T-cell (primary cell): ENCODE data around the gene CDX1. TPM values are rescaled to one million over a fixed set of nuclear protein-coding genes. Genes with fewer than 3 reads are reported as not detected.

Experiments used
- ATAC-seq, 4 experiments: fragments of 200-7000 bp in 3 of 4; fragments of 150-1000 bp in 1 of 4; cut with Tn5 transposase; replicated peaks in 1 of 4; 1 replicate in 3 of 4; 2 replicates in 1 of 4; pipeline ENCODE4 v1.10.0; 2021; ENCODE audit warnings: moderate library complexity in 3 of 4, mild to moderate bottlenecking in 2 of 4, moderate number of reproducible peaks in 1 of 4
- CTCF ChIA-PET, 2 donors: fragments of 300-600 bp; sonication (Branson Sonifier 250); formaldehyde crosslinking; loops; one replicate each; lab custom pipeline; 2022; ENCODE audit warnings: antibody characterized with exemption in 2 of 2; lab: Charles Lee
- POLR2A ChIA-PET, 2 donors: fragments of 300-600 bp; sonication (Branson Sonifier 250); formaldehyde crosslinking; loops; one replicate each; lab custom pipeline; 2022; ENCODE audit warnings: antibody characterized with exemption in 2 of 2; lab: Charles Lee
- DNase-seq, 35 experiments: peaks; one replicate each; pipeline versions ENCODE4 v3.0.0 to v3.0.0-alpha.2; 2013 to 2023
- H3K27ac ChIP-seq: one replicate; pipeline ENCODE4 v1.5.1; 2013; ENCODE audit warnings: low read length
- H3K27me3 ChIP-seq, 2 experiments: replicated peaks in 1 of 2; 1 replicate in 1 of 2; 2 replicates in 1 of 2; pipeline versions ENCODE4 v1.6.1 to v1.7.0; 2013; ENCODE audit warnings: low read length in 1 of 2, mixed read lengths in 1 of 2; ENCODE audit not compliant: control insufficient read depth in 2 of 2, insufficient read depth in 2 of 2; ENCODE audit errors: extremely low read depth in 1 of 2
- H3K36me3 ChIP-seq, 2 donors: 1 replicate in 1 of 2; 2 replicates in 1 of 2; pipeline versions ENCODE4 v1.6.1 to v1.7.0; 2013; ENCODE audit warnings: low read length in 1 of 2; ENCODE audit not compliant: control insufficient read depth in 2 of 2, insufficient read depth in 1 of 2; ENCODE audit errors: extremely low read depth in 1 of 2
- H3K4me1 ChIP-seq, 2 experiments: 1 replicate in 1 of 2; 2 replicates in 1 of 2; pipeline versions ENCODE4 v1.6.1 to v1.7.0; 2013; ENCODE audit warnings: low read length in 2 of 2, mixed read lengths in 1 of 2; ENCODE audit not compliant: insufficient read depth in 2 of 2, control insufficient read depth in 1 of 2; ENCODE audit errors: extremely low read depth in 1 of 2
- H3K4me3 ChIP-seq, 2 donors: 1 replicate in 1 of 2; 2 replicates in 1 of 2; pipeline versions ENCODE4 v1.5.1 to v1.7.0; 2013; ENCODE audit warnings: mild to moderate bottlenecking in 2 of 2, low read length in 1 of 2, moderate library complexity in 1 of 2; ENCODE audit not compliant: control insufficient read depth in 1 of 2; ENCODE audit errors: extremely low read depth in 1 of 2
- H3K9me3 ChIP-seq: 2 replicates; pipeline ENCODE4 v1.7.0; 2013
- H3K27ac Mint-ChIP-seq, 2 donors: one replicate each; pipeline ENCODE4 v1.8.0; 2020 to 2021; ENCODE audit warnings: mild to moderate bottlenecking in 2 of 2, mixed read lengths in 2 of 2
- H3K27me3 Mint-ChIP-seq, 2 donors: one replicate each; pipeline ENCODE4 v1.8.0; 2021 to 2022; ENCODE audit warnings: mixed read lengths in 2 of 2
- H3K36me3 Mint-ChIP-seq: one replicate; pipeline ENCODE4 v1.8.0; 2021; ENCODE audit warnings: mixed read lengths
- H3K4me1 Mint-ChIP-seq, 3 donors: one replicate each; pipeline ENCODE4 v1.8.0; 2020 to 2022; ENCODE audit warnings: mixed read lengths in 3 of 3, mild to moderate bottlenecking in 1 of 3
- H3K4me3 Mint-ChIP-seq, 3 donors: one replicate each; pipeline ENCODE4 v1.8.0; 2020 to 2022; ENCODE audit warnings: mild to moderate bottlenecking in 3 of 3, mixed read lengths in 3 of 3, moderate library complexity in 3 of 3
- H3K9me3 Mint-ChIP-seq, 3 donors: one replicate each; pipeline ENCODE4 v1.8.0; 2020 to 2022; ENCODE audit warnings: mixed read lengths in 3 of 3
- WGBS: methylation state at CpG from one replicate; pipeline ENCODE4 v1.1.5; 2013; ENCODE audit warnings: missing lambda C conversion rate; ENCODE audit not compliant: insufficient coverage; 5-methylcytosine and 5-hydroxymethylcytosine counted together
- total RNA-seq, 35 experiments: library from RNA in 6 of 35; stranded (reverse) in 6 of 35; fragments of 120-200 nt in 1 of 35; gene quantifications; one replicate each; pipeline versions ENCODE4 v1.2.1 to v1.2.4 and lab custom pipeline; 2013 to 2026

The CDX1 gene
- total RNA-seq, 5 donors from 2014 or later (not counting 1 experiment from before 2014, with no cell fraction given): 0.23 TPM; not detected in 4

GRCh38 chr5:150164211-150164980 lies 2.2 kb upstream of the CDX1 start:
- Mint-ChIP-seq H3K27ac (no peak overlapping the region), H3K9me3 (no peaks in the 10 kb centered on the region), H3K4me3 (no peak overlapping the region), H3K27me3 (peaks cover 36 to 49% of the 10 kb centered on the region in 2 donors), H3K4me1 (peaks cover 0 to 3% (median 2%) of the 10 kb centered on the region in 3 donors), H3K36me3 (no peaks in the 10 kb centered on the region)
- Histone ChIP-seq H3K36me3 (no peaks in the 10 kb centered on the region), H3K27me3 (peaks cover 4 to 40% of the 10 kb centered on the region in 2 experiments), H3K27ac (no peak overlapping the region), H3K4me1 (peaks cover 0 to 4% of the 10 kb centered on the region in 2 experiments), H3K4me3 (no peak overlapping the region), H3K9me3 (no peaks in the 10 kb centered on the region)
- ChIA-PET CTCF (no interaction called here), POLR2A (no interaction called here)
- ATAC-seq: no peak
- 66% methylated on average over 6 of the region's 6 CpGs for WGBS
- DNase-seq: no peak

- DNase-seq: no peak
- ChIA-PET POLR2A (no interaction called here), CTCF (no interaction called here)
- peaks cover 4 to 40% of the 10 kb centered on the region in 2 experiments for H3K27me3 ChIP-seq
- WGBS: 90% methylated on average over 25 of the region's 27 CpGs
- no peaks in the 10 kb centered on the region for H3K9me3 Mint-ChIP-seq
- peaks cover 42 to 62% of the 10 kb centered on the region in 2 donors for H3K27me3 Mint-ChIP-seq
- H3K36me3 Mint-ChIP-seq: no peaks in the 10 kb centered on the region
- peaks cover 0 to 4% of the 10 kb centered on the region in 2 experiments for H3K4me1 ChIP-seq
- H3K9me3 ChIP-seq: no peaks in the 10 kb centered on the region
- H3K4me3 ChIP-seq: no peak overlapping the region
- H3K36me3 ChIP-seq: no peaks in the 10 kb centered on the region
- H3K4me1 Mint-ChIP-seq: peaks cover 0 to 3% (median 2%) of the 10 kb centered on the region in 3 donors
- no peak for ATAC-seq
- no peak overlapping the region for H3K27ac ChIP-seq
- no peak overlapping the region for H3K4me3 Mint-ChIP-seq
- H3K27ac Mint-ChIP-seq: no peak overlapping the region
Measured at GRCh38 chr5:150166037-150166649, 435 bp upstream of the CDX1 start.

- Mint-ChIP-seq H3K27ac (no peak overlapping the region), H3K36me3 (no peaks in the 10 kb centered on the region), H3K4me1 (peaks cover 0 to 3% (median 2%) of the 10 kb centered on the region in 3 donors), H3K9me3 (no peaks in the 10 kb centered on the region), H3K4me3 (no peak overlapping the region), H3K27me3 (peaks cover 49 to 57% of the 10 kb centered on the region in 2 donors)
- ChIA-PET CTCF (no interaction called here), POLR2A (no interaction called here)
- peaks cover 4 to 37% of the 10 kb centered on the region in 2 experiments for H3K27me3 ChIP-seq
- ATAC-seq (no peak), DNase-seq (no peak)
- no peak overlapping the region for H3K27ac ChIP-seq
- H3K36me3 ChIP-seq: no peaks in the 10 kb centered on the region
- 78% methylated on average over 15 of the region's 15 CpGs for WGBS
- H3K9me3 ChIP-seq: no peaks in the 10 kb centered on the region
- peaks cover 0 to 4% of the 10 kb centered on the region in 2 experiments for H3K4me1 ChIP-seq
- H3K4me3 ChIP-seq: no peak overlapping the region
Measured at GRCh38 chr5:150167512-150167850, 903 bp downstream of the CDX1 start.

- no peak overlapping the region for H3K27ac ChIP-seq
- POLR2A ChIA-PET: no interaction called here
- H3K36me3 ChIP-seq: no peaks in the 10 kb centered on the region
- H3K4me3 Mint-ChIP-seq: no peak overlapping the region
- no peak for DNase-seq
- peaks cover 49 to 56% of the 10 kb centered on the region in 2 donors for H3K27me3 Mint-ChIP-seq
- peaks cover 0 to 4% of the 10 kb centered on the region in 2 experiments for H3K4me1 ChIP-seq
- H3K27ac Mint-ChIP-seq: no peak overlapping the region
- no peaks in the 10 kb centered on the region for H3K9me3 ChIP-seq
- H3K9me3 Mint-ChIP-seq: no peaks in the 10 kb centered on the region
- peaks cover 4 to 39% of the 10 kb centered on the region in 2 experiments for H3K27me3 ChIP-seq
- ATAC-seq: no peak
- CTCF ChIA-PET: no interaction called here
- WGBS: 93% methylated on average over 10 of the region's 14 CpGs
- H3K36me3 Mint-ChIP-seq: no peaks in the 10 kb centered on the region
- no peak overlapping the region for H3K4me3 ChIP-seq
- H3K4me1 Mint-ChIP-seq: peaks cover 0 to 3% (median 2%) of the 10 kb centered on the region in 3 donors
Measured at GRCh38 chr5:150167908-150168307, 1.3 kb downstream of the CDX1 start.

- ATAC-seq (no peak), DNase-seq (no peak)
- Histone ChIP-seq H3K27ac (no peak overlapping the region), H3K36me3 (no peaks in the 10 kb centered on the region), H3K4me3 (no peak overlapping the region), H3K27me3 (peaks cover 4 to 38% of the 10 kb centered on the region in 2 experiments), H3K9me3 (no peaks in the 10 kb centered on the region), H3K4me1 (peaks cover 0 to 4% of the 10 kb centered on the region in 2 experiments)
- Mint-ChIP-seq H3K9me3 (no peaks in the 10 kb centered on the region), H3K4me3 (no peak overlapping the region), H3K36me3 (no peaks in the 10 kb centered on the region), H3K4me1 (peaks cover 0 to 3% (median 2%) of the 10 kb centered on the region in 3 donors), H3K27ac (no peak overlapping the region), H3K27me3 (peaks cover 55 to 59% of the 10 kb centered on the region in 2 donors)
- ChIA-PET CTCF (no interaction called here), POLR2A (no interaction called here)
- WGBS: no CpG with 5 or more reads among the region's 3 CpGs
Measured at GRCh38 chr5:150168864-150169263, 2.3 kb downstream of the CDX1 start.

GRCh38 chr5:150172145-150172544 lies 5.6 kb downstream of the CDX1 start:
- peaks cover 0 to 4% of the 10 kb centered on the region in 2 experiments for H3K4me1 ChIP-seq
- WGBS: 33% methylated on average over 1 of the region's 1 CpG
- no peaks in the 10 kb centered on the region for H3K36me3 ChIP-seq
- peaks cover 4 to 43% of the 10 kb centered on the region in 2 experiments for H3K27me3 ChIP-seq
- no peak for DNase-seq
- no peaks in the 10 kb centered on the region for H3K9me3 ChIP-seq
- Mint-ChIP-seq H3K9me3 (no peaks in the 10 kb centered on the region), H3K36me3 (no peaks in the 10 kb centered on the region), H3K4me3 (no peak overlapping the region), H3K27me3 (peaks cover 41% of the 10 kb centered on the region in 2 donors), H3K4me1 (peaks cover 0 to 3% (median 2%) of the 10 kb centered on the region in 3 donors), H3K27ac (no peak overlapping the region)
- no peak overlapping the region for H3K4me3 ChIP-seq
- no peak for ATAC-seq
- ChIA-PET POLR2A (interaction anchor here in 1 of 2 donors (0.7 kb wide), 1 partner anchor 563 kb away, joined by 3 read pairs; no protein-coding TSS in a partner anchor), CTCF (no interaction called here)
- no peak overlapping the region for H3K27ac ChIP-seq
